DND-41 (cell line): Measurements from ENCODE around the gene CENPP.

Experiments
- EZH2 ChIP-seq: IDR thresholded peaks from 3 replicates; pipeline ENCODE4 v1.6.1; 2012; ENCODE audit warnings: borderline replicate concordance, low read depth, mild to moderate bottlenecking, moderate library complexity, low read length, inconsistent platforms; ENCODE audit not compliant: severe bottlenecking
- TF ChIP-seq, protein P1 (sequence below): IDR thresholded peaks from 2 replicates; pipeline ENCODE4 v1.5.1; 2012; ENCODE audit warnings: borderline replicate concordance, low read length, moderate library complexity, mild to moderate bottlenecking; ENCODE audit not compliant: poor library complexity, severe bottlenecking; ENCODE audit errors: extremely low read depth

- TF ChIP-seq, protein P1, sequence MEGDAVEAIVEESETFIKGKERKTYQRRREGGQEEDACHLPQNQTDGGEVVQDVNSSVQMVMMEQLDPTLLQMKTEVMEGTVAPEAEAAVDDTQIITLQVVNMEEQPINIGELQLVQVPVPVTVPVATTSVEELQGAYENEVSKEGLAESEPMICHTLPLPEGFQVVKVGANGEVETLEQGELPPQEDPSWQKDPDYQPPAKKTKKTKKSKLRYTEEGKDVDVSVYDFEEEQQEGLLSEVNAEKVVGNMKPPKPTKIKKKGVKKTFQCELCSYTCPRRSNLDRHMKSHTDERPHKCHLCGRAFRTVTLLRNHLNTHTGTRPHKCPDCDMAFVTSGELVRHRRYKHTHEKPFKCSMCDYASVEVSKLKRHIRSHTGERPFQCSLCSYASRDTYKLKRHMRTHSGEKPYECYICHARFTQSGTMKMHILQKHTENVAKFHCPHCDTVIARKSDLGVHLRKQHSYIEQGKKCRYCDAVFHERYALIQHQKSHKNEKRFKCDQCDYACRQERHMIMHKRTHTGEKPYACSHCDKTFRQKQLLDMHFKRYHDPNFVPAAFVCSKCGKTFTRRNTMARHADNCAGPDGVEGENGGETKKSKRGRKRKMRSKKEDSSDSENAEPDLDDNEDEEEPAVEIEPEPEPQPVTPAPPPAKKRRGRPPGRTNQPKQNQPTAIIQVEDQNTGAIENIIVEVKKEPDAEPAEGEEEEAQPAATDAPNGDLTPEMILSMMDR, result no peak
- TF ChIP-seq EZH2, result no peak
Measured at GRCh38 chr9:92494856-92495255, 169.1 kb downstream of the CENPP start.
